Endothelial cell (in vitro differentiated cells): Measurements from ENCODE around the gene DCTN3. TPM values are rescaled to one million over a fixed set of nuclear protein-coding genes. Genes with fewer than 3 reads are reported as not detected.

Source experiments
- DNase-seq: peaks from one replicate; pipeline ENCODE4 v3.0.0; 2021; ENCODE audit warnings: low spot score
- H3K27ac Mint-ChIP-seq: one replicate; pipeline ENCODE4 v1.8.0; 2021; ENCODE audit warnings: mixed read lengths, inconsistent platforms; ENCODE audit not compliant: unreplicated experiment
- H3K27me3 Mint-ChIP-seq: one replicate; pipeline ENCODE4 v1.8.0; 2021; ENCODE audit warnings: mild to moderate bottlenecking, moderate library complexity, mixed read lengths, inconsistent platforms; ENCODE audit not compliant: unreplicated experiment
- H3K36me3 Mint-ChIP-seq: one replicate; pipeline ENCODE4 v1.8.0; 2021; ENCODE audit warnings: mild to moderate bottlenecking, low read depth, mixed read lengths, inconsistent platforms; ENCODE audit not compliant: unreplicated experiment
- H3K4me1 Mint-ChIP-seq: one replicate; pipeline ENCODE4 v1.8.0; 2021; ENCODE audit warnings: mild to moderate bottlenecking, mixed read lengths, inconsistent platforms; ENCODE audit not compliant: unreplicated experiment
- H3K4me3 Mint-ChIP-seq: one replicate; pipeline ENCODE4 v1.8.0; 2021; ENCODE audit warnings: mild to moderate bottlenecking, mixed read lengths, inconsistent platforms; ENCODE audit not compliant: unreplicated experiment
- H3K9me3 Mint-ChIP-seq: one replicate; pipeline ENCODE4 v1.8.0; 2021; ENCODE audit warnings: mixed read lengths, inconsistent platforms; ENCODE audit not compliant: unreplicated experiment
- total RNA-seq: library from RNA; stranded (reverse); fragmentation: NEBNext Ultra II Directional; extraction: Animal tissue kit (Norgen Biotek cat#: 25700); gene quantifications from one replicate; pipeline ENCODE4 v1.2.1, GENCODE V29; 2021; ENCODE audit not compliant: unreplicated experiment
- TF ChIP-seq, protein P1 (sequence below): fragments of 200-600 bp; sonication (generic); IDR thresholded peaks from one replicate; pipeline ENCODE4 v1.5.0; 2021; ENCODE audit warnings: antibody characterized with exemption; ENCODE audit not compliant: unreplicated experiment

Gene DCTN3
- total RNA-seq, 1 donor from 2014 or later, result 81.5 TPM

GRCh38 chr9:34577400-34578240 is 42.7 kb downstream of the DCTN3 start:
- Mint-ChIP-seq H3K4me3 (peak overlapping the region; percentile 65), H3K9me3 (no peaks in the 10 kb centered on the region), H3K27me3 (peaks cover 22% of the 10 kb centered on the region), H3K4me1 (peaks cover 46% of the 10 kb centered on the region), H3K27ac (no peak overlapping the region), H3K36me3 (no peaks in the 10 kb centered on the region)
- no peak for DNase-seq
- TF ChIP-seq, protein P1, sequence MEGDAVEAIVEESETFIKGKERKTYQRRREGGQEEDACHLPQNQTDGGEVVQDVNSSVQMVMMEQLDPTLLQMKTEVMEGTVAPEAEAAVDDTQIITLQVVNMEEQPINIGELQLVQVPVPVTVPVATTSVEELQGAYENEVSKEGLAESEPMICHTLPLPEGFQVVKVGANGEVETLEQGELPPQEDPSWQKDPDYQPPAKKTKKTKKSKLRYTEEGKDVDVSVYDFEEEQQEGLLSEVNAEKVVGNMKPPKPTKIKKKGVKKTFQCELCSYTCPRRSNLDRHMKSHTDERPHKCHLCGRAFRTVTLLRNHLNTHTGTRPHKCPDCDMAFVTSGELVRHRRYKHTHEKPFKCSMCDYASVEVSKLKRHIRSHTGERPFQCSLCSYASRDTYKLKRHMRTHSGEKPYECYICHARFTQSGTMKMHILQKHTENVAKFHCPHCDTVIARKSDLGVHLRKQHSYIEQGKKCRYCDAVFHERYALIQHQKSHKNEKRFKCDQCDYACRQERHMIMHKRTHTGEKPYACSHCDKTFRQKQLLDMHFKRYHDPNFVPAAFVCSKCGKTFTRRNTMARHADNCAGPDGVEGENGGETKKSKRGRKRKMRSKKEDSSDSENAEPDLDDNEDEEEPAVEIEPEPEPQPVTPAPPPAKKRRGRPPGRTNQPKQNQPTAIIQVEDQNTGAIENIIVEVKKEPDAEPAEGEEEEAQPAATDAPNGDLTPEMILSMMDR, result no peak

DNA sequence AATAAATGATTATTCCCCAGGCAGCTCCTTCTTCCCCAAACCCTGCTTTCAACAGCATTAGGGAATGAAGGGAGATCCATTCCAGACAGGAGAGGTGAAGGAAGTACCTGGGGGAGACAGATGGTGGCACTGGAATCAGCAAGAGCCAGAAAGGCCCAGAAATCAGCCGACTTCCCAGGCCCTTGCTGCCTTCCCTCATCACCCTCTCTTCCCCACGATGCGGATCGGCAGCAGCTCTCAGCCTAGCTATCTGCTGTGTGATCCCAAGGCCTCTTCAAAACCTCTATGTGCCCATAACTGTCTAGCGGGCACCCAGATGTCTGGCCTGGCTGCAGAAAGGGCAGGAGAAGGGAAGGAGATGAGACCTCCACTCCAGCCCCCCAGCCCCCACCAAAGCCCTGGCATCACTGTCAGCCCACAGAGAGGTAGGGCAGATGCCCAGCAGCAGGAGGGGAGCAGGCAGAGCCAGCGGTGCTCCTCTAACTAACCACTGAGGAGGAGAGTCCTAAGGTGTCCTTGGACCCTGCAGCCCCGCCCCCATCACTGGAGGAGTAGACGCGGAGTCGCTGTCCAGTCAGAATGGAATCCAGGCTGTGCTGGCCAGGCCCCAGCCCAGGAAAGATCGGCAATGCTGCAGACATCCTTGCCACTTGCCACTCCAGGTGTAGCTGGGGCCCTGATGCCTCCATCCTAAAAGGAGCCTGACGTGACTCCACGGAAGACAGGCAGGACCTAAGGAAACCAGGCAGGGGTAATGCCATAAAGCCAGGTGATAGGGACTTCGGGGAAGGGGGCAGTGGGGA is 43.5 kb downstream of the DCTN3 start:
- TF ChIP-seq, protein P1, result no peak
- H3K27me3 Mint-ChIP-seq, result peaks cover 24% of the 10 kb centered on the region
- H3K36me3 Mint-ChIP-seq, result no peaks in the 10 kb centered on the region
- no peak overlapping the region for H3K27ac Mint-ChIP-seq
- H3K4me1 Mint-ChIP-seq, result peaks cover 46% of the 10 kb centered on the region
- H3K9me3 Mint-ChIP-seq, result no peaks in the 10 kb centered on the region
- peak overlapping the region; percentile 65 for H3K4me3 Mint-ChIP-seq
- DNase-seq, result peak; percentile 41

GRCh38 chr9:34575862-34576596 is 44.3 kb downstream of the DCTN3 start:
- no peak overlapping the region for H3K27ac Mint-ChIP-seq
- H3K36me3 Mint-ChIP-seq, result no peaks in the 10 kb centered on the region
- no peak for DNase-seq
- TF ChIP-seq, protein P1, result no peak
- H3K4me1 Mint-ChIP-seq, result peaks cover 45% of the 10 kb centered on the region
- H3K27me3 Mint-ChIP-seq, result peaks cover 25% of the 10 kb centered on the region
- peak overlapping the region; percentile 17 for H3K4me3 Mint-ChIP-seq
- no peaks in the 10 kb centered on the region for H3K9me3 Mint-ChIP-seq

DNA sequence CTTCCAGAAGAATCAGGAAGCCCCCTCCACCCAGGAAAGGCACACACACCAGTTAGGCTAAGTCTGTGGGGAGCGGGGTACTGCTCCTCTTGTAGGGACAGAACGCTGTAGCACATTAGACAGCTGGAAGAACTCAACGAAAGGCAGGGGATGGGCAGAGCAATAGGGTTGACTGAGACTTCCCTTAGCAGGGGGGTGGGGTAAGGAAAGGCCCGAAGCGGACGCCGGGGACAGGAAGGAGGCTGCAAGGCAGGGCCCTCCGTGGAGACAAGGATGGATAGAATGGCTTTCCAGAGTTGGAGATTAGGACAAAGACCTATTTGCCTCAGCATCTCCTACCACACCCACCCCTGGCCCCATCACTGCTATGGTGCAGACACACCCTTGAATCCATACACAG is 45.1 kb downstream of the DCTN3 start:
- TF ChIP-seq, protein P1, result no peak
- Mint-ChIP-seq H3K4me3 (no peak overlapping the region), H3K27me3 (peaks cover 30% of the 10 kb centered on the region), H3K36me3 (no peaks in the 10 kb centered on the region), H3K9me3 (no peaks in the 10 kb centered on the region), H3K27ac (no peak overlapping the region), H3K4me1 (peaks cover 45% of the 10 kb centered on the region)
- DNase-seq, result no peak
